Muscle of leg (tissue), 11 donors: Measurements from ENCODE around the gene SIX5. TPM values are rescaled to one million over a fixed set of nuclear protein-coding genes. Genes with fewer than 3 reads are reported as not detected.

Source experiments
- DNase-seq: peaks from one replicate; pipeline ENCODE4 v3.0.0; 2013
- H3K27ac ChIP-seq: one replicate; pipeline ENCODE4 v1.5.1; 2013; ENCODE audit warnings: mild to moderate bottlenecking, low read length, control low read depth
- H3K27me3 ChIP-seq: one replicate; pipeline ENCODE4 v1.6.1; 2013; ENCODE audit warnings: low read length; ENCODE audit not compliant: control insufficient read depth, insufficient read depth
- H3K36me3 ChIP-seq: one replicate; pipeline ENCODE4 v1.6.1; 2013; ENCODE audit warnings: low read length; ENCODE audit not compliant: control insufficient read depth, insufficient read depth
- H3K4me1 ChIP-seq: one replicate; pipeline ENCODE4 v1.6.1; 2013; ENCODE audit warnings: low read length; ENCODE audit not compliant: control insufficient read depth, insufficient read depth
- H3K4me3 ChIP-seq: one replicate; pipeline ENCODE4 v1.5.1; 2013; ENCODE audit warnings: low read length, control low read depth
- H3K9me3 ChIP-seq: replicated peaks from 2 replicates; pipeline ENCODE4 v1.6.1; 2013; ENCODE audit warnings: low read depth, low read length; ENCODE audit not compliant: control insufficient read depth
- WGBS: methylation state at CpG from one replicate; pipeline ENCODE4 v1.1.5; 2013; ENCODE audit warnings: missing lambda C conversion rate; ENCODE audit not compliant: insufficient coverage; 5-methylcytosine and 5-hydroxymethylcytosine counted together
- polyA plus RNA-seq, 8 donors: library from polyadenylated mRNA; unstranded; fragments of 120-200 nt; gene quantifications; one replicate each; pipeline versions ENCODE4 v1.2.1 to v1.2.3, GENCODE V29; 2013; ENCODE audit warnings: inconsistent platforms in 1 of 8, low replicate concordance in 1 of 8; ENCODE audit not compliant: insufficient read length in 8 of 8, insufficient read depth in 1 of 8
- total RNA-seq: library from RNA; stranded (reverse); fragments of 120-200 nt; gene quantifications from one replicate; pipeline ENCODE4 v1.2.4, GENCODE V29; 2013

Gene SIX5
- total and polyA plus RNA-seq, 9 donors, result 14.9 to 31.9 (median 24.3) TPM

DNA sequence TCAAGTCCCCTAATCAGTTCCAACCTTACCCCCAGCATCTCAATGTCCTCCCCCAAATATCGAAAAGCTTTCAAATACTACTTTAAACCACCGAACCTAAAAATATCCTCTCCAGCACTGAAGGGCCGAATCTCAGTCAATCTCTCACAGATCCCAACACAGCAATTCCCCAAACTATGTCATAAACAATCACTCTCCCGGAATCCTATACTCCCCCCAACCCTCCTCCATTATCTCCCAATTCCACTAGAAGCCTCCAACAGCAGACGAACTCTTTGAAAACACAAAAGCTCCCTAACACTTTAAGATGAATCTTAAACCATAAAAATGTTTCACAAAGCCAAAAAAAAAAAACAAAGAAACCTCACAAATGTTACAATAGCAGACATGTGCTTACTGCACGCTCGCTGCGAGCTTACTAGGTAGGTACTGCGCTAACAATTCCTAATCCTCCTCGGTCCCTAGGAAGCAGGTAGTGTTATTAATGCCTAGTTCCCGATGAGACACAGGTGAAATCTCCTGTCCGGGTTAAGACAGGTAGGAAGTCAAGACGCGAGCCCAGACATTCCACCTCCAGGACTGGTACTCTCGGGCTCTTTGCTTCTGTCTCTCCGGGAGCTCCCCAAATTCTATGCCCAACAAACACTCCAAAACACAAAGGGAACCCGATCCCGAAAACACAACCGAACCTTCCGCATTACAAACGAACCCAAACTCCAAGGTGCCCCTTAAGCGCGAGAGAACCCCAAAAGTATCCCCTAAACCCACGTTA lies 52.5 kb downstream of the SIX5 start:
- H3K27ac ChIP-seq, result peak overlapping the region; percentile 88
- DNase-seq, result peak; percentile 42
- H3K36me3 ChIP-seq, result peaks cover 18% of the 10 kb centered on the region
- WGBS, result 3% methylated on average over 14 of the region's 24 CpGs
- peak overlapping the region; percentile 79 for H3K4me3 ChIP-seq
- H3K9me3 ChIP-seq, result no peaks in the 10 kb centered on the region
- H3K4me1 ChIP-seq, result peaks cover 9% of the 10 kb centered on the region
- H3K27me3 ChIP-seq, result no peaks in the 10 kb centered on the region

- peaks cover 9% of the 10 kb centered on the region for H3K4me1 ChIP-seq
- no peak overlapping the region for H3K27ac ChIP-seq
- H3K36me3 ChIP-seq, result peaks cover 24% of the 10 kb centered on the region
- H3K27me3 ChIP-seq, result no peaks in the 10 kb centered on the region
- no peaks in the 10 kb centered on the region for H3K9me3 ChIP-seq
- whole genome bisulfite sequencing, result 92% methylated on average over 2 of the region's 3 CpGs
- no peak for DNase-seq
- no peak overlapping the region for H3K4me3 ChIP-seq
Observed at GRCh38 chr19:45715139-45715538, 53.9 kb downstream of the SIX5 start.

Other genes with a start within 250 kb of the SIX5 start
- gene OPA3, start 184.4 kb downstream of the SIX5 start, total RNA-seq, result 3.2 TPM
- 1 to 10 TPM; 5.6 to 8.6 (median 7.3) TPM for gene OPA3, start 184.4 kb downstream of the SIX5 start, polyA plus RNA-seq
- 0.44 TPM for gene GPR4, start 167.0 kb downstream of the SIX5 start, total RNA-seq
- gene GPR4, start 167.0 kb downstream of the SIX5 start, polyA plus RNA-seq, result 1 to 10 TPM; 1.5 to 3.2 (median 2.2) TPM
- gene EML2, start 129.9 kb downstream of the SIX5 start, total RNA-seq, result 8.2 TPM
- gene EML2, start 129.9 kb downstream of the SIX5 start, polyA plus RNA-seq, result 10 to 100 TPM in 5 of 8 donors, 1 to 10 TPM in 3; 7.9 to 13.2 (median 11.2) TPM
- gene GIPR, start 101.0 kb downstream of the SIX5 start, total RNA-seq, result 0.09 TPM
- 1 to 10 TPM in 1 of 8 donors, under 1 TPM in 6, not detected in 1; 0.04 to 1.8 (median 0.32) TPM for gene GIPR, start 101.0 kb downstream of the SIX5 start, polyA plus RNA-seq
- 446 TPM for gene SNRPD2, start 77.3 kb downstream of the SIX5 start, total RNA-seq
- gene SNRPD2, start 77.3 kb downstream of the SIX5 start, polyA plus RNA-seq, result 100 to 1,000 TPM; 253 to 349 (median 288) TPM
- gene QPCTL, start 76.6 kb downstream of the SIX5 start, total RNA-seq, result 2.2 TPM
- gene QPCTL, start 76.6 kb downstream of the SIX5 start, polyA plus RNA-seq, result 1 to 10 TPM; 2.8 to 6.8 (median 3.9) TPM
- 7.3 TPM for gene FBXO46, start 38.4 kb downstream of the SIX5 start, total RNA-seq
- 10 to 100 TPM in 6 of 8 donors, 1 to 10 TPM in 2; 7.5 to 16.1 (median 12.7) TPM for gene FBXO46, start 38.4 kb downstream of the SIX5 start, polyA plus RNA-seq
- gene MEIOSIN, start 35.8 kb downstream of the SIX5 start, total RNA-seq, result not detected
- under 1 TPM in 1 of 8 donors, not detected in 7; 0.04 TPM for gene MEIOSIN, start 35.8 kb downstream of the SIX5 start, polyA plus RNA-seq
- gene DMPK, start 13.2 kb upstream of the SIX5 start, total RNA-seq, result 158 TPM
- 100 to 1,000 TPM; 236 to 390 (median 333) TPM for gene DMPK, start 13.2 kb upstream of the SIX5 start, polyA plus RNA-seq
- 29.1 TPM for gene DMWD, start 23.6 kb upstream of the SIX5 start, total RNA-seq
- 10 to 100 TPM; 32.6 to 57.1 (median 45.0) TPM for gene DMWD, start 23.6 kb upstream of the SIX5 start, polyA plus RNA-seq
- gene RSPH6A, start 46.1 kb upstream of the SIX5 start, total RNA-seq, result 0.09 TPM
- under 1 TPM in 2 of 8 donors, not detected in 6; 0.05 to 0.11 TPM for gene RSPH6A, start 46.1 kb upstream of the SIX5 start, polyA plus RNA-seq
- 25.8 TPM for gene SYMPK, start 93.9 kb upstream of the SIX5 start, total RNA-seq
- 10 to 100 TPM; 32.5 to 44.0 (median 38.8) TPM for gene SYMPK, start 93.9 kb upstream of the SIX5 start, polyA plus RNA-seq
- gene FOXA3, start 95.1 kb upstream of the SIX5 start, total RNA-seq, result not detected
- under 1 TPM in 3 of 8 donors, not detected in 5; 0.09 to 0.41 (median 0.12) TPM for gene FOXA3, start 95.1 kb upstream of the SIX5 start, polyA plus RNA-seq
- gene IRF2BP1, start 116.9 kb upstream of the SIX5 start, total RNA-seq, result 17.5 TPM
- gene IRF2BP1, start 116.9 kb upstream of the SIX5 start, polyA plus RNA-seq, result 10 to 100 TPM; 16.4 to 21.8 (median 19.4) TPM
- 1.3 TPM for gene MYPOP, start 133.4 kb upstream of the SIX5 start, total RNA-seq
- 1 to 10 TPM; 3.4 to 5.5 (median 4.2) TPM for gene MYPOP, start 133.4 kb upstream of the SIX5 start, polyA plus RNA-seq
- not detected for gene NANOS2, start 145.5 kb upstream of the SIX5 start, total RNA-seq
- not detected for gene NANOS2, start 145.5 kb upstream of the SIX5 start, polyA plus RNA-seq
- 0.98 TPM for gene NOVA2, start 204.6 kb upstream of the SIX5 start, total RNA-seq
- gene NOVA2, start 204.6 kb upstream of the SIX5 start, polyA plus RNA-seq, result 1 to 10 TPM; 2.6 to 5.3 (median 3.9) TPM
- gene CCDC61, start 226.2 kb upstream of the SIX5 start, total RNA-seq, result 6.1 TPM
- gene CCDC61, start 226.2 kb upstream of the SIX5 start, polyA plus RNA-seq, result 1 to 10 TPM; 6.2 to 9.0 (median 7.0) TPM